ENCODE results near the gene LYPD6B. TPM values are rescaled to one million over a fixed set of nuclear protein-coding genes. Genes with fewer than 3 reads are reported as not detected.

LYPD6B gene
- total and polyA plus RNA-seq, 2 experiments from 2014 or later, result 1.7 to 3.6 TPM

GRCh38 chr2:149082079-149082478 lies 43.6 kb downstream of the LYPD6B start (continued):
- TF ChIP-seq REST (IDR thresholded peaks at IDR 0.05; ENCODE audit: unreplicated experiment), result no peak

- H3F3A ChIP-seq (replicated peaks; ENCODE audit: low read depth), result no peaks in the 10 kb centered on the region
- no peak overlapping the region for H3K4me3 ChIP-seq
- ATAC-seq (peak; percentile 46), DNase-seq (ENCODE audit: low spot score) (peak; percentile 27)
- H3K4me1 ChIP-seq (ENCODE audit: insufficient read depth), result peaks cover 37% of the 10 kb centered on the region
- no peaks in the 10 kb centered on the region for H3K9me2 ChIP-seq (ENCODE audit: insufficient read depth)
- peak overlapping the region; percentile 36; the same call in 1 of the 2 replicates for H3K4me2 ChIP-seq
- H3K79me2 ChIP-seq (replicated peaks; ENCODE audit: insufficient read depth), result no peaks in the 10 kb centered on the region
- Mint-ChIP-seq H3K36me3 (ENCODE audit: low read depth) (no peaks in the 10 kb centered on the region), H3K27me3 (ENCODE audit: insufficient read depth, low read depth, poor library complexity) (no peaks in the 10 kb centered on the region), H3K4me3 (no peak overlapping the region), H3K4me1 (peaks cover 48% of the 10 kb centered on the region), H3K27ac (peak overlapping the region; percentile 43), H3K9me3 (no peaks in the 10 kb centered on the region)
- H2AFZ ChIP-seq, result no peak overlapping the region
- no peak overlapping the region for H3K27ac ChIP-seq (ENCODE audit: low read depth)
- H3K36me3 ChIP-seq (ENCODE audit: insufficient read depth), result no peaks in the 10 kb centered on the region
- no peaks in the 10 kb centered on the region for H4K20me1 ChIP-seq (replicated peaks; ENCODE audit: insufficient read depth)
- H3K27me3 ChIP-seq (ENCODE audit: insufficient read depth), result no peaks in the 10 kb centered on the region
- no peak for TF ChIP-seq ZNF331 (CRISPR knock-in tag; IDR thresholded peaks at IDR 0.05; ENCODE audit: low read depth)
- TF ChIP-seq, protein P1, sequence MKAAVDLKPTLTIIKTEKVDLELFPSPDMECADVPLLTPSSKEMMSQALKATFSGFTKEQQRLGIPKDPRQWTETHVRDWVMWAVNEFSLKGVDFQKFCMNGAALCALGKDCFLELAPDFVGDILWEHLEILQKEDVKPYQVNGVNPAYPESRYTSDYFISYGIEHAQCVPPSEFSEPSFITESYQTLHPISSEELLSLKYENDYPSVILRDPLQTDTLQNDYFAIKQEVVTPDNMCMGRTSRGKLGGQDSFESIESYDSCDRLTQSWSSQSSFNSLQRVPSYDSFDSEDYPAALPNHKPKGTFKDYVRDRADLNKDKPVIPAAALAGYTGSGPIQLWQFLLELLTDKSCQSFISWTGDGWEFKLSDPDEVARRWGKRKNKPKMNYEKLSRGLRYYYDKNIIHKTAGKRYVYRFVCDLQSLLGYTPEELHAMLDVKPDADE (IDR thresholded peaks at IDR 0.05), result no peak
- TF ChIP-seq ZNF462 (CRISPR knock-in tag; IDR thresholded peaks at IDR 0.05), result no peak
- TF ChIP-seq ZNF114 (CRISPR knock-in tag; IDR thresholded peaks at IDR 0.05), result no peak
- no peak for TF ChIP-seq STAT1 (IDR thresholded peaks at IDR 0.05; ENCODE audit: unreplicated experiment)
- no peak for TF ChIP-seq JUNB (IDR thresholded peaks at IDR 0.05; ENCODE audit: unreplicated experiment)
- TF ChIP-seq EZH2phosphoT487 (IDR thresholded peaks at IDR 0.05; ENCODE audit: unreplicated experiment), result no peak
- TF ChIP-seq EZH2 (IDR thresholded peaks at IDR 0.05; ENCODE audit: low read depth, unreplicated experiment), result no peak
- no peak for TF ChIP-seq CREB1 (CRISPR knock-in tag; IDR thresholded peaks at IDR 0.05; ENCODE audit: low read depth)
- TF ChIP-seq NANOG (IDR thresholded peaks at IDR 0.05; ENCODE audit: borderline replicate concordance), result no peak
- TF ChIP-seq REST (IDR thresholded peaks at IDR 0.05; ENCODE audit: unreplicated experiment), result no peak
- TF ChIP-seq POLR2AphosphoS5 (IDR thresholded peaks at IDR 0.05; ENCODE audit: low read depth), result no peak
Measured at GRCh38 chr2:149082735-149083134, 44.2 kb downstream of the LYPD6B start.
